Activated naive CD8-positive, alpha-beta T cell treated with anti-CD3 and anti-CD28 coated beads, Interleukin-2, amount 10 ng/mL, durations not matched to agents 7 days and 5 days (primary cell): ENCODE results near the gene TUFM. TPM values are rescaled to one million over a fixed set of nuclear protein-coding genes. Genes with fewer than 3 reads are reported as not detected.
"Not testable (repeated sequence)": the region's sequence is repeated elsewhere in the genome, so short reads cannot be mapped to it uniquely, and the experiment has no call there.

ENCODE experiments used
- ATAC-seq: fragments of 150-1000 bp; cut with Tn5 transposase; one replicate; pipeline ENCODE4 v1.10.0; 2021; ENCODE audit warnings: low read depth, moderate library complexity
- POLR2A ChIA-PET: fragments of 350-600 bp; sonication (Branson Sonifier 250); formaldehyde crosslinking; loops from one replicate; lab custom pipeline; 2021; ENCODE audit warnings: antibody characterized with exemption; lab: Charles Lee
- DNase-seq: peaks from one replicate; pipeline ENCODE4 v3.0.0; 2021
- H3K27ac Mint-ChIP-seq: one replicate; pipeline ENCODE4 v1.8.0; 2022; ENCODE audit warnings: mild to moderate bottlenecking, mixed read lengths
- H3K27me3 Mint-ChIP-seq: one replicate; pipeline ENCODE4 v1.8.0; 2022; ENCODE audit warnings: mild to moderate bottlenecking, moderate library complexity, mixed read lengths
- H3K36me3 Mint-ChIP-seq: one replicate; pipeline ENCODE4 v1.8.0; 2021; ENCODE audit warnings: mild to moderate bottlenecking, mixed read lengths
- H3K4me1 Mint-ChIP-seq: one replicate; pipeline ENCODE4 v1.8.0; 2021; ENCODE audit warnings: mixed read lengths
- H3K4me3 Mint-ChIP-seq: one replicate; pipeline ENCODE4 v1.8.0; 2022; ENCODE audit warnings: mild to moderate bottlenecking, moderate library complexity, mixed read lengths
- H3K9me3 Mint-ChIP-seq: one replicate; pipeline ENCODE4 v1.8.0; 2021; ENCODE audit warnings: mixed read lengths
- total RNA-seq, 2 experiments: library from RNA; stranded (reverse); gene quantifications; one replicate each; pipeline ENCODE4 v1.2.3, GENCODE V29; 2021

TUFM gene
- total RNA-seq, 2 experiments from 2014 or later: 117 to 119 TPM

GRCh38 chr16:28867646-28868045, 21.5 kb upstream of the TUFM start:
- Mint-ChIP-seq H3K36me3 (peaks cover 12% of the 10 kb centered on the region), H3K4me1 (peaks cover 15% of the 10 kb centered on the region)
- DNase-seq, ATAC-seq, H3K27ac Mint-ChIP-seq, H3K4me3 Mint-ChIP-seq, POLR2A ChIA-PET, H3K27me3 Mint-ChIP-seq, H3K9me3 Mint-ChIP-seq: not testable (repeated sequence)

- DNase-seq (no peak), ATAC-seq (no peak)
- Mint-ChIP-seq H3K4me3 (no peak overlapping the region), H3K9me3 (no peaks in the 10 kb centered on the region), H3K4me1 (peaks cover 14% of the 10 kb centered on the region), H3K27ac (no peak overlapping the region), H3K27me3 (no peaks in the 10 kb centered on the region), H3K36me3 (peaks cover 12% of the 10 kb centered on the region)
- POLR2A ChIA-PET: no interaction called here
These were observed 21.1 kb upstream of the TUFM start for GRCh38 chr16:28867241-28867640.

- Mint-ChIP-seq H3K27me3 (no peaks in the 10 kb centered on the region), H3K27ac (no peak overlapping the region), H3K36me3 (peaks cover 12% of the 10 kb centered on the region), H3K4me1 (peaks cover 19% of the 10 kb centered on the region), H3K9me3 (no peaks in the 10 kb centered on the region), H3K4me3 (no peak overlapping the region)
- no peak for DNase-seq
- no peak for ATAC-seq
- POLR2A ChIA-PET: interaction anchor here (0.7 to 4.6 kb wide), 2 partner anchors 13 to 19 kb away, joined by 6 to 46 read pairs; partner anchors contain the start of gene ATP2A1
These were observed 20.3 kb upstream of the TUFM start for GRCh38 chr16:28866454-28866804.

- POLR2A ChIA-PET: interaction anchor here (0.7 to 5.3 kb wide), 3 partner anchors 14 to 19 kb away, joined by 6 to 100 read pairs (median 46); partner anchors contain the start of genes ATP2A1 and TUFM
- DNase-seq: no peak
- Mint-ChIP-seq H3K27ac (no peak overlapping the region), H3K36me3 (peaks cover 12% of the 10 kb centered on the region), H3K9me3 (no peaks in the 10 kb centered on the region), H3K4me3 (no peak overlapping the region), H3K27me3 (no peaks in the 10 kb centered on the region), H3K4me1 (peaks cover 19% of the 10 kb centered on the region)
- no peak for ATAC-seq
These were observed 19.7 kb upstream of the TUFM start for GRCh38 chr16:28865722-28866453.

GRCh38 chr16:28865001-28865688, 19.0 kb upstream of the TUFM start:
- Mint-ChIP-seq H3K4me3 (peak overlapping the region; percentile 98), H3K9me3 (no peaks in the 10 kb centered on the region), H3K27ac (peak overlapping the region; percentile 95), H3K36me3 (peaks cover 12% of the 10 kb centered on the region), H3K4me1 (peaks cover 20% of the 10 kb centered on the region), H3K27me3 (no peaks in the 10 kb centered on the region)
- no peak for ATAC-seq
- POLR2A ChIA-PET: interaction anchor here (0.6 to 5.3 kb wide), 6 partner anchors 10 to 1097 kb away, joined by 3 to 100 read pairs (median 16); partner anchors contain the start of genes ATP2A1, ATXN2L, TMEM219 and TUFM
- DNase-seq: no peak

GRCh38 chr16:28863929-28864793, 18.0 kb upstream of the TUFM start:
- no peaks in the 10 kb centered on the region for H3K9me3 Mint-ChIP-seq
- ATAC-seq: no peak
- H3K4me1 Mint-ChIP-seq: peaks cover 22% of the 10 kb centered on the region
- POLR2A ChIA-PET: interaction anchor here (0.6 to 5.3 kb wide), 13 partner anchors 9 to 1098 kb away, joined by 3 to 100 read pairs (median 7); partner anchors contain the start of genes ATP2A1, ATXN2L, CLN3 and RABEP2
- H3K27me3 Mint-ChIP-seq: no peaks in the 10 kb centered on the region
- no peak for DNase-seq
- H3K4me3 Mint-ChIP-seq: peak overlapping the region; percentile 98
- H3K27ac Mint-ChIP-seq: peak overlapping the region; percentile 95
- peaks cover 8% of the 10 kb centered on the region for H3K36me3 Mint-ChIP-seq

GRCh38 chr16:28859326-28859725, 13.2 kb upstream of the TUFM start:
- no peak for ATAC-seq
- POLR2A ChIA-PET: no interaction called here
- no peak overlapping the region for H3K27ac Mint-ChIP-seq

GRCh38 chr16:28858421-28858820, 12.3 kb upstream of the TUFM start:
- DNase-seq (no peak), ATAC-seq (no peak)
- H3K27me3 Mint-ChIP-seq: no peaks in the 10 kb centered on the region
- POLR2A ChIA-PET: interaction anchor here (0.7 to 2.3 kb wide), 2 partner anchors 12 kb away, joined by 4 to 7 read pairs; partner anchors contain the start of gene TUFM
- H3K4me3 Mint-ChIP-seq: no peak overlapping the region
- H3K36me3 Mint-ChIP-seq: no peaks in the 10 kb centered on the region
- no peaks in the 10 kb centered on the region for H3K9me3 Mint-ChIP-seq
- peaks cover 9% of the 10 kb centered on the region for H3K4me1 Mint-ChIP-seq
- no peak overlapping the region for H3K27ac Mint-ChIP-seq

More at GRCh38 chr16:28859326-28859725, 13.2 kb upstream of the TUFM start:
- H3K36me3 Mint-ChIP-seq: no peaks in the 10 kb centered on the region
- no peaks in the 10 kb centered on the region for H3K9me3 Mint-ChIP-seq
- peaks cover 10% of the 10 kb centered on the region for H3K4me1 Mint-ChIP-seq
- no peak overlapping the region for H3K4me3 Mint-ChIP-seq
- no peak for DNase-seq
- no peaks in the 10 kb centered on the region for H3K27me3 Mint-ChIP-seq

GRCh38 chr16:28846933-28847273, 755 bp upstream of the TUFM start:
- Mint-ChIP-seq H3K27ac (peak overlapping the region; percentile 93), H3K36me3 (peaks cover 12% of the 10 kb centered on the region), H3K4me3 (peak overlapping the region; percentile 88), H3K27me3 (no peaks in the 10 kb centered on the region), H3K4me1 (peaks cover 19% of the 10 kb centered on the region), H3K9me3 (no peaks in the 10 kb centered on the region)
- POLR2A ChIA-PET: interaction anchor here (0.9 to 5.8 kb wide), 10 partner anchors 9 to 138 kb away, joined by 3 to 100 read pairs (median 6); partner anchors contain the start of genes ATXN2L, LAT, RABEP2 and SH2B1
- ATAC-seq (peak; percentile 4), DNase-seq (peak; percentile 56)

GRCh38 chr16:28845761-28846079, 428 bp downstream of the TUFM start:
- Mint-ChIP-seq H3K27me3 (no peaks in the 10 kb centered on the region), H3K27ac (peak overlapping the region; percentile 93), H3K9me3 (no peaks in the 10 kb centered on the region), H3K4me3 (peak overlapping the region; percentile 88), H3K36me3 (peaks cover 10% of the 10 kb centered on the region), H3K4me1 (peaks cover 19% of the 10 kb centered on the region)
- ATAC-seq (no peak), DNase-seq (no peak)
- POLR2A ChIA-PET: interaction anchor here (1.0 to 5.8 kb wide), 9 partner anchors 8 to 91 kb away, joined by 3 to 100 read pairs (median 5); partner anchors contain the start of genes ATXN2L and SH2B1

GRCh38 chr16:28845293-28845692, 855 bp downstream of the TUFM start:
- Mint-ChIP-seq H3K27me3 (no peaks in the 10 kb centered on the region), H3K4me3 (peak overlapping the region; percentile 88), H3K9me3 (no peaks in the 10 kb centered on the region), H3K27ac (peak overlapping the region; percentile 93), H3K36me3 (peaks cover 10% of the 10 kb centered on the region), H3K4me1 (peaks cover 19% of the 10 kb centered on the region)
- DNase-seq (no peak), ATAC-seq (no peak)
- POLR2A ChIA-PET: interaction anchor here (1.2 to 5.8 kb wide), 5 partner anchors 13 to 22 kb away, joined by 3 to 100 read pairs (median 9); partner anchors contain the start of genes ATXN2L and SH2B1

- Mint-ChIP-seq H3K4me1 (peaks cover 19% of the 10 kb centered on the region), H3K9me3 (no peaks in the 10 kb centered on the region), H3K27me3 (no peaks in the 10 kb centered on the region), H3K27ac (peak overlapping the region; percentile 15), H3K36me3 (peaks cover 10% of the 10 kb centered on the region), H3K4me3 (peak overlapping the region; percentile 88)
- POLR2A ChIA-PET: interaction anchor here (0.5 to 5.8 kb wide), 4 partner anchors 16 to 910 kb away, joined by 5 to 100 read pairs (median 37); partner anchors contain the start of genes ATXN2L and SH2B1
- ATAC-seq (no peak), DNase-seq (no peak)
These were observed 1.8 kb downstream of the TUFM start for GRCh38 chr16:28844226-28844885.
